Panc1 (cell line): ENCODE measurements around the gene NDUFAF8. TPM values are rescaled to one million over a fixed set of nuclear protein-coding genes. Genes with fewer than 3 reads are reported as not detected.

Experiments used
- ATAC-seq: fragments of 200-7000 bp; cut with Tn5 transposase; 2 replicates; pipeline ENCODE4 v1.9.1; 2020; ENCODE audit warnings: mild to moderate bottlenecking, moderate library complexity
- BruUV-seq: library from RNA; stranded (reverse); fragments of 400-500 nt; replicated peaks from 2 replicates; lab custom pipeline; 2021; lab: Mats Ljungman, UMichigan
- CTCF ChIA-PET: fragments of 300-600 bp; sonication (Branson Sonifier 250); formaldehyde crosslinking; loops from one replicate; lab custom pipeline; 2022; ENCODE audit warnings: antibody characterized with exemption; lab: Charles Lee
- POLR2A ChIA-PET: fragments of 300-600 bp; sonication (Branson Sonifier 250); formaldehyde crosslinking; loops from one replicate; lab custom pipeline; 2022; ENCODE audit warnings: antibody characterized with exemption; lab: Charles Lee
- DNase-seq: peaks from one replicate; pipeline ENCODE4 v3.0.0-alpha.2; 2010; ENCODE audit warnings: low read depth, low spot score
- H3K27ac ChIP-seq: 2 replicates; pipeline ENCODE4 v1.5.1; 2011; ENCODE audit warnings: mild to moderate bottlenecking, low read length, inconsistent platforms
- H3K27me3 ChIP-seq: fragments of 200-500 bp; sonication (Bioruptor generic); 2 replicates; pipeline ENCODE4 v1.6.0; 2014; ENCODE audit warnings: low read length, inconsistent platforms; ENCODE audit not compliant: control insufficient read depth, insufficient read depth
- H3K36me3 ChIP-seq: fragments of 200-500 bp; sonication (Bioruptor generic); 2 replicates; pipeline ENCODE4 v1.5.1; 2014; ENCODE audit warnings: inconsistent platforms, mild to moderate bottlenecking, low read length, moderate library complexity; ENCODE audit not compliant: control insufficient read depth, insufficient read depth
- H3K4me1 ChIP-seq: 2 replicates; pipeline ENCODE4 v1.5.1; 2011; ENCODE audit warnings: inconsistent platforms, mild to moderate bottlenecking, low read length, moderate library complexity; ENCODE audit not compliant: control insufficient read depth, insufficient read depth
- H3K4me3 ChIP-seq, 2 experiments: 2 replicates each; pipeline ENCODE4 v1.5.1; 2011 to 2012; ENCODE audit warnings: low read depth in 2 of 2, low read length in 2 of 2, mild to moderate bottlenecking in 2 of 2, inconsistent platforms in 1 of 2, moderate library complexity in 1 of 2
- H3K9me3 ChIP-seq: fragments of 200-500 bp; sonication (Bioruptor generic); 2 replicates; pipeline ENCODE4 v1.5.1; 2014; ENCODE audit warnings: low read depth, mild to moderate bottlenecking, inconsistent platforms, low read length, moderate library complexity; ENCODE audit not compliant: control insufficient read depth, insufficient read depth
- CTCF ChIP-seq: fragments of 450-650 bp; IDR thresholded peaks from 2 replicates; pipeline ENCODE4 v1.5.1; 2017; ENCODE audit warnings: mild to moderate bottlenecking
- POLR2AphosphoS5 ChIP-seq: IDR thresholded peaks from 2 replicates; pipeline ENCODE4 v1.6.1; 2012; ENCODE audit warnings: mild to moderate bottlenecking, low read depth, low read length, moderate library complexity
- REST ChIP-seq, 2 experiments: IDR thresholded peaks; 2 replicates each; pipeline ENCODE4 v1.6.1; 2011 to 2012; ENCODE audit warnings: low read depth in 2 of 2, control low read depth in 1 of 2, low read length in 1 of 2, mild to moderate bottlenecking in 1 of 2, moderate library complexity in 1 of 2; ENCODE audit not compliant: insufficient read depth in 1 of 2
- SIN3A ChIP-seq: IDR thresholded peaks from 2 replicates; pipeline ENCODE4 v1.6.1; 2012; ENCODE audit warnings: low read depth, mild to moderate bottlenecking, low read length, moderate library complexity, borderline replicate concordance; ENCODE audit not compliant: insufficient read depth
- TCF7L2 ChIP-seq: IDR thresholded peaks from 2 replicates; pipeline ENCODE4 v1.6.1; 2011; ENCODE audit warnings: mild to moderate bottlenecking, low read depth, low read length, inconsistent platforms
- in situ Hi-C: cut with HindIII; loops from 2 replicates; pipeline ENCODE4 v1.10.0; 2016; ENCODE audit warnings: low sequenced_read_pairs, low pct_unique_long_range_greater_than_20kb
- intact Hi-C: fragments of 100-400 bp; cut with micrococcal nuclease; formaldehyde crosslinking; loops from one replicate; pipeline ENCODE4 v1.10.0; 2022; ENCODE audit not compliant: unreplicated experiment
- total RNA-seq: library from RNA; stranded (reverse); gene quantifications from one replicate; pipeline ENCODE4 v1.2.1, GENCODE V29; 2021; ENCODE audit not compliant: unreplicated experiment

NDUFAF8 gene
- total RNA-seq, 1 experiment from 2014 or later = 75.8 TPM

- no peaks in the 10 kb centered on the region for H3K27me3 ChIP-seq
- POLR2A ChIA-PET = no interaction called here
- intact Hi-C loops (no loop called here), in situ Hi-C loops (no loop called here)
- no peaks in the 10 kb centered on the region for H3K9me3 ChIP-seq
- H3K4me1 ChIP-seq = no peaks in the 10 kb centered on the region
- no peak overlapping the region for H3K27ac ChIP-seq
- no peak for DNase-seq
- CTCF ChIA-PET = no interaction called here
- no peak for ATAC-seq
- no peak overlapping the region for H3K4me3 ChIP-seq
- no TSS peak for BruUV-seq
- H3K36me3 ChIP-seq = peaks cover 4% of the 10 kb centered on the region; the same call in 1 of the 2 replicates
- TF ChIP-seq TCF7L2 (no peak), POLR2AphosphoS5 (no peak), CTCF (no peak), REST (IDR thresholded peaks at IDR 0.05; ENCODE audit: insufficient read depth in 1 of 2, low read depth in 2 of 2, low read length in 1 of 2) (no peak)
Observed at GRCh38 chr17:81282876-81283275, 43.8 kb downstream of the NDUFAF8 start.

- ATAC-seq = no peak
- TF ChIP-seq SIN3A (no peak), TCF7L2 (no peak), REST (IDR thresholded peaks at IDR 0.05; ENCODE audit: insufficient read depth in 1 of 2, low read depth in 2 of 2, low read length in 1 of 2) (no peak), CTCF (no peak), POLR2AphosphoS5 (no peak)
- peaks cover 2% of the 10 kb centered on the region for H3K36me3 ChIP-seq
- H3K4me1 ChIP-seq = no peaks in the 10 kb centered on the region
- no TSS peak for BruUV-seq
- H3K9me3 ChIP-seq = no peaks in the 10 kb centered on the region
- no peak overlapping the region for H3K27ac ChIP-seq
- intact Hi-C loops = no loop called here
- no peak overlapping the region for H3K4me3 ChIP-seq
- no peaks in the 10 kb centered on the region for H3K27me3 ChIP-seq
- in situ Hi-C loops = no loop called here
- no peak for DNase-seq
- ChIA-PET CTCF (no interaction called here), POLR2A (no interaction called here)
Observed at GRCh38 chr17:81285179-81285878, 46.2 kb downstream of the NDUFAF8 start.
